Subcutaneous abdominal adipose tissue (tissue), 5 donors: ENCODE data around the gene FECH.

ENCODE experiments used
- H3K27ac ChIP-seq: one replicate; pipeline ENCODE4 v1.7.0; 2013; ENCODE audit warnings: low read depth, mild to moderate bottlenecking, inconsistent platforms, low read length, moderate library complexity
- H3K27me3 ChIP-seq, 5 donors: one replicate each; pipeline ENCODE4 v1.7.0; 2013; ENCODE audit warnings: low read length in 5 of 5, inconsistent platforms in 1 of 5; ENCODE audit not compliant: control insufficient read depth in 5 of 5, insufficient read depth in 4 of 5
- H3K36me3 ChIP-seq, 5 donors: one replicate each; pipeline ENCODE4 v1.7.0; 2013; ENCODE audit warnings: low read length in 5 of 5; ENCODE audit not compliant: control insufficient read depth in 5 of 5, insufficient read depth in 5 of 5
- H3K4me1 ChIP-seq, 5 donors: one replicate each; pipeline ENCODE4 v1.7.0; 2013; ENCODE audit warnings: low read length in 5 of 5, mild to moderate bottlenecking in 3 of 5, moderate library complexity in 1 of 5; ENCODE audit not compliant: control insufficient read depth in 5 of 5, insufficient read depth in 5 of 5
- H3K4me3 ChIP-seq, 5 donors: one replicate each; pipeline ENCODE4 v1.7.0; 2013; ENCODE audit warnings: low read length in 5 of 5, low read depth in 1 of 5
- H3K9ac ChIP-seq, 5 donors: one replicate each; pipeline ENCODE4 v1.7.0; 2013; ENCODE audit warnings: low read length in 5 of 5, mild to moderate bottlenecking in 4 of 5, moderate library complexity in 3 of 5
- H3K9me3 ChIP-seq, 5 donors: one replicate each; pipeline ENCODE4 v1.7.0; 2013; ENCODE audit warnings: low read length in 5 of 5; ENCODE audit not compliant: control insufficient read depth in 5 of 5
- donor health status: healthy.
- donor health status: healthy.
- donor health status: healthy.
- donor health status: healthy.
- donor health status: healthy.

The FECH gene

GRCh38 chr18:57583297-57583835 is 3.1 kb downstream of the FECH start:
- no peaks in the 10 kb centered on the region for H3K27me3 ChIP-seq
- H3K27ac ChIP-seq, result no peak overlapping the region

GRCh38 chr18:57581301-57581934 is 5.1 kb downstream of the FECH start:
- Histone ChIP-seq H3K36me3 (peaks cover 14 to 35% (median 27%) of the 10 kb centered on the region in 5 donors), H3K27ac (no peak overlapping the region), H3K4me3 (no peak overlapping the region), H3K9me3 (no peaks in the 10 kb centered on the region), H3K27me3 (no peaks in the 10 kb centered on the region), H3K9ac (no peak overlapping the region), H3K4me1 (peaks cover 3 to 24% (median 17%) of the 10 kb centered on the region in 5 donors)

More at GRCh38 chr18:57583297-57583835, 3.1 kb downstream of the FECH start:
- Histone ChIP-seq H3K9ac (no peak overlapping the region), H3K36me3 (peaks cover 5 to 24% (median 12%) of the 10 kb centered on the region in 5 donors), H3K9me3 (no peaks in the 10 kb centered on the region), H3K4me3 (no peak overlapping the region), H3K4me1 (peaks cover 3 to 29% (median 20%) of the 10 kb centered on the region in 5 donors)

- no peak overlapping the region for H3K4me3 ChIP-seq
- peaks cover 20 to 44% (median 39%) of the 10 kb centered on the region in 5 donors for H3K36me3 ChIP-seq
- no peaks in the 10 kb centered on the region for H3K27me3 ChIP-seq
- no peak overlapping the region for H3K27ac ChIP-seq
- no peaks in the 10 kb centered on the region for H3K9me3 ChIP-seq
- H3K9ac ChIP-seq, result no peak overlapping the region
- peaks cover 0 to 11% (median 7%) of the 10 kb centered on the region in 5 donors for H3K4me1 ChIP-seq
Observed at GRCh38 chr18:57579934-57580333, 6.6 kb downstream of the FECH start.

DNA sequence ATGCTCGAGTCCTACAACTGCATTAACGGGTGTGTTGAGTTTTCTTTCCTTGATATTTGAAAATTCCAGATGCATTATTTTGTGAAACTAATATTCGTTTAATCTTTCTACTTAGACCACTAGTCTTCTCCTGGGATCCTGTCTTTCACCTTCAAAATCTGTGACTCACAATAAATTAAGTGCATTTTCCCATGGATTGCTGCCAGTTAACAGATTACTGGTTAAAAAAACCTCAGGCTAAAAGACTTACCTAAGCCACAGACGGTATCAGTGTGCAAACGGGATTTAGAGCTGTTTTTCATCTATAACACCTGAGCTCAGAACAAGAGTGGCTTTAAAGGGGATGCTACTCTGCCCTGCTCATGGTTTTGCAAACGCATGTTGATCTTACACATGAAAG is 10.2 kb downstream of the FECH start:
- Histone ChIP-seq H3K9me3 (no peaks in the 10 kb centered on the region), H3K27ac (no peak overlapping the region), H3K4me3 (no peak overlapping the region), H3K36me3 (peaks cover 37 to 68% (median 47%) of the 10 kb centered on the region in 5 donors), H3K9ac (no peak overlapping the region), H3K4me1 (peaks cover 0 to 7% (median 6%) of the 10 kb centered on the region in 5 donors), H3K27me3 (no peaks in the 10 kb centered on the region)

DNA sequence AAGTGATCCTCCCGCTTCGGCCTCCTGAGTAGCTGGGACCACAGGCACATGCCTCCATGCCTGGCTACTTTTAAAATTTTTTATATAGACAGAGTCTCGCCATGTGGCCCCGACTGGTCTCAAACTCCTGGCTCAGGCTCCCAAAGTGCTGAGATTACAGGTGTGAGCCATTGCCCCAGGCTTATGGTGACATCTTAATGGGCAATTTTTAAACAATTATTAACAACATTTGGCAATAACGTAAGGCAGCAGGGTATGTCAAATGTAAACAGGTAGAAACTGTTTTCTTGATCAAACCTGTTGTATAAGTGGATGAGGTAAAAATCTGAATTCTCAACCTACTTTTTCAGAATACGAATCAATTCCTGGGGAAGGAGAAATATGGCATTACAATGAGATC is 11.0 kb downstream of the FECH start:
- H3K27ac ChIP-seq, result no peak overlapping the region
- no peak overlapping the region for H3K4me3 ChIP-seq
- no peaks in the 10 kb centered on the region for H3K9me3 ChIP-seq
- H3K36me3 ChIP-seq, result peaks cover 43 to 74% (median 54%) of the 10 kb centered on the region in 5 donors
- H3K4me1 ChIP-seq, result peaks cover 0 to 1% (median under 1%) of the 10 kb centered on the region in 5 donors
- H3K27me3 ChIP-seq, result no peaks in the 10 kb centered on the region
- no peak overlapping the region for H3K9ac ChIP-seq

DNA sequence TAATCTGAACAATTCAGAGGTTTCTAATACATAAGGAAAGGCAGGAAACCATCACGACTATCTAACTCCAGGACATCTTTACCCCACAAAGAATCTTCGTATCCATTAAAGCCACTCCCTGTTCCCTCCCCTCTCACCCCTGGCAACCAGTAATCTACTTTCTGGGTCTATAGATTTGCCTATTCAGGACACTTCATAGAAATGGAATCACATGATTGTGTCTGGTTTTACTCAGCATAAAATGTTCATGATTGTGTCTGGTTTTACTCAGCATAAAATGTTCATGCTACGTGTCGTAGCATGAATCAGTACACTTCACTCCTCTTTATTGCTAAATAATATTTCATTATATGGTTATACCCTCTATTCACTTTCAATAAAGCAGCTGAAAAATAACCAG is 11.6 kb downstream of the FECH start:
- Histone ChIP-seq H3K9me3 (no peaks in the 10 kb centered on the region), H3K9ac (no peak overlapping the region), H3K4me3 (no peak overlapping the region), H3K36me3 (peaks cover 48 to 80% (median 58%) of the 10 kb centered on the region in 5 donors), H3K27ac (no peak overlapping the region), H3K27me3 (no peaks in the 10 kb centered on the region), H3K4me1 (no peaks in the 10 kb centered on the region)

- Histone ChIP-seq H3K27ac (no peak overlapping the region), H3K27me3 (no peaks in the 10 kb centered on the region), H3K9ac (no peak overlapping the region), H3K4me1 (peaks cover 0 to 5% (median 0%) of the 10 kb centered on the region in 5 donors), H3K4me3 (no peak overlapping the region), H3K36me3 (peaks cover 53 to 84% (median 66%) of the 10 kb centered on the region in 5 donors), H3K9me3 (no peaks in the 10 kb centered on the region)
Observed at GRCh38 chr18:57570162-57570561, 16.3 kb downstream of the FECH start.

DNA sequence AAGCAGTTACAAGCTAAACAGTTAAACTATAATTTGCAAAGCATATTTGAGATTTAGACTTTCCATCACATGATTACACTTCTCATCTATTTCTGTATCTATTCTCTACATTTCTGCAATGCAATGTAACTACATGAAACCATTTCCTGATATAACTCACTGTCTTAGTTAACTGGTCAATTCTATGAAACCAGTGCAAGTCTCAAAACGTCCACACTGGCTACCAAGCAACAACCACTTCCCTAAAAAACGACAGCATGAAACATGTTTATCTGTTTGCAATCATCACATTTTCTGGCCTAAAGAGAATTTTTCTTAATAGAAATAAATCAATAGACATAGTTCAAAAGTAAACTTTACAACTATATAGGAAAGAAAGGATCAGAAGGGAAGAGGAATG is 17.4 kb downstream of the FECH start:
- H3K27ac ChIP-seq, result no peak overlapping the region
- H3K9ac ChIP-seq, result no peak overlapping the region
- peaks cover 0 to 5% (median 0%) of the 10 kb centered on the region in 5 donors for H3K4me1 ChIP-seq
- peaks cover 56 to 82% (median 67%) of the 10 kb centered on the region in 5 donors for H3K36me3 ChIP-seq
- H3K27me3 ChIP-seq, result no peaks in the 10 kb centered on the region
- H3K9me3 ChIP-seq, result no peaks in the 10 kb centered on the region
- no peak overlapping the region for H3K4me3 ChIP-seq

DNA sequence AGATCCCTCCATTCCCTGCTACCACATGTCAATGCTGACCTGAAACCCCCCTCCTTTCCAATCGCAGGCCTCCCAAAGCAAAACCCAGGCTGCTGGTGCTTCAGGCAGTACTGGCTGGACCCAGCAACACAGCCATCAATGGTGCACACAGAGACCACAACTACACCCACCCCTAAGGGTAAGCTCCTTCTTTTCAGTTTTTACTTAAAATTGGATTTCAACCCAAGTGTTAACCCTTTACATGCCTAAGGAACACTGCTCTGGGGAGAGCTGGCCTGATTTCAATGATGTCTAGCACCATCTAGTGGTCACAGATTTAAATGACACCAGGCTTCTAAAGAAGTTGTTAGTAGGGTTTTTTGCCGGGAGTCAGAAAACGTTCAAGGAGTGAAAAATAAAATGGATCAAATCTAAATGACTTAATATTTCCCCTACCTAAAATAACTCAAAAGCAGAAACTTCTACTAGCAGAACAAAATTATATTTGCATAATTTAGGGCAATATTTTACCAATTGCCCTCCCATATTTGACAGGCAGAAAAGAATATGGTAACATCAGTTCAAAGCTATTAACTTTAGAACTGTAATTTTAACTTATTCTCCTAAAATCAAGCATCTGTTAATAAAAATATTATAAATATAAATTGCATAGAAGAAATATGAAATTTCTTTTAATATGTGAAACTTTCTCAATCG is 24.6 kb downstream of the FECH start:
- H3K4me1 ChIP-seq, result peaks cover 2 to 7% (median 5%) of the 10 kb centered on the region in 5 donors
- no peak overlapping the region for H3K9ac ChIP-seq
- no peak overlapping the region for H3K4me3 ChIP-seq
- peaks cover 19 to 41% (median 30%) of the 10 kb centered on the region in 5 donors for H3K36me3 ChIP-seq
- no peak overlapping the region for H3K27ac ChIP-seq
- no peaks in the 10 kb centered on the region for H3K9me3 ChIP-seq
- no peaks in the 10 kb centered on the region for H3K27me3 ChIP-seq

GRCh38 chr18:57561261-57561660 is 25.2 kb downstream of the FECH start:
- H3K4me3 ChIP-seq, result no peak overlapping the region
- peaks cover 16 to 43% (median 27%) of the 10 kb centered on the region in 5 donors for H3K36me3 ChIP-seq
- H3K27me3 ChIP-seq, result no peaks in the 10 kb centered on the region
- H3K9ac ChIP-seq, result no peak overlapping the region
- no peaks in the 10 kb centered on the region for H3K9me3 ChIP-seq
- H3K27ac ChIP-seq, result no peak overlapping the region
- peaks cover 2 to 7% (median 5%) of the 10 kb centered on the region in 5 donors for H3K4me1 ChIP-seq
